ENCODE results near the gene IL13RA1.
"Not testable (repeated sequence)": the region's sequence is repeated elsewhere in the genome, so short reads cannot be mapped to it uniquely, and the experiment has no call there.

The IL13RA1 gene

DNA sequence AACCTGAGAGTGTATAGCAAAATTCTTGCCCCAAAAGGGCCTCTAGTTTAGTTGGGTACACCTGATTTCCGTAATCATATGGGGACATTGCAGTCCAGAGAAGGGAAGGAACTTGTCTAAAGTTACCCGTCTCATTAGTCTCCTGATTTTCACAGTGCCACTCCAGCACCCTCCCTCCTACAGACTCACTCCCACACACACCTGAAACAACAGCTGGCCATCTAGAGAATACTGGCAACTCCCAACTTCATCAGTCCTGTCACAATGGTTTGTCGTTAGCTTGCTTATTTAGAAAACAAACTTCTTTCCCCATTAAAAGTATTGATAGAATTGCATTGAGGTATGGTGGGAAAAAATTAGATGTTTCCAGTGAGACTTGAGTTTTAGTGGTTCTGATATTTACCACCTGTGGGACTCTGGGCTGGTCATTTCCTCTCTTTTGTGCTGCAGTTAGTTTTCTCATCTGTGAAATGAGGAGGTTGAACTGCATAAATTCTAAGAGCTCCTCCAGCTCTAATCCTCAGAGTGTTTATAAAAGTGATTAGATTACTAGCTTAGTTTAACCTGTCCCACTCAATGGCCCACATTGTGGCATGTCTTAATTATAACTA, 1.7 kb downstream of the IL13RA1 start:
- no peak for DNase-seq

DNA sequence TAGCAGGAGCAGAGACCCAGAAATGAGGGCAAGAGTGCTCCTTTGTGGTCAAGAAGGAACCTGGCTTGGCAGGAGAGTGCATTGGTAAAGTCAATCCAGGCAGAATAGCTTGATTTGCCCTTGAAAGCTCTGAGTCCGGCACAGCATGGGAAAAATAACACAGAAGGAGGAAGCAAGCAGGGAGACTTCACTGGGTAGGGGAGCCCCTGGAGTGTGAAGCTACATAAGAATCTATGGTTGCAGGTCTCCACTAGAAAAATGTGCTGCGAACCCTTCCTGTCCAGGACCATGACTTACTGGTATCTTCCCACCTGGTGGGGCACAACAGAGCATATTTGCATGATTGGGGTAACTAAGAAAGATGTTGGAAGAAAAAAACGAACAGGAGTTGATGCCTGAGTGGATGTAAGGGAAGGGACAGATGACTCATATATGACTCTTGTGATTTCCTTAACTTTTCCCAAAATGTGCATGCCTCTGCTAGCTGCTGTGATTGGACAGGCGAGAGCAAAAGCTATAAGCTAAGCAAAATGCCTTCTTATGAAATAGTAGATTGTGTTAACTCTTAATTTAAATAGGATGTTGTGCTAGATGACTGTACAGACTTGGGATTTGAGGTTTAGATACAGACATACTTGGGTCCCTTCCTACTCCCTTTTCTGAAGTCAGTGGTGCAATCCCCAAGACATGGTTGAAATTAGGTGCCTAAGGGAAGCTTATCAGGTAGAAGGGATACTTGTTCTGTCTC, 3.3 kb downstream of the IL13RA1 start:
- no peak for DNase-seq

DNA sequence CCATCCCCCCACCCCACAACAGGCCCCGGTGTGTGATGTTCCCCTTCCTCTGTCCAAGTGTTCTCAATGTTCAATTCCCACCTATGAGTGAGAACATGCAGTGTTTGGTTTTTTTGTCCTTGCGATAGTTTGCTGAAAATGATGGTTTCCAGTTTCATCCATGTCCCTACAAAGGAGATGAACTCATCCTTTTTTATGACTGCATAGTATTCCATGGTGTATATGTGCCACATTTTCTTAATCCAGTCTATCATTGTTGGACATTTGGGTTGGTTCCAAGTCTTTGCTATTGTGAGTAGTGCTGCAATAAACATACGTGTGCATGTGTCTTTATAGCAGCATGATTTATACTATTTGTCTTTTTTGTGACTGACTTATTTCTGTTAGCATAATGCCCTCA, 5.1 kb downstream of the IL13RA1 start:
- DNase-seq: not testable (repeated sequence)

DNA sequence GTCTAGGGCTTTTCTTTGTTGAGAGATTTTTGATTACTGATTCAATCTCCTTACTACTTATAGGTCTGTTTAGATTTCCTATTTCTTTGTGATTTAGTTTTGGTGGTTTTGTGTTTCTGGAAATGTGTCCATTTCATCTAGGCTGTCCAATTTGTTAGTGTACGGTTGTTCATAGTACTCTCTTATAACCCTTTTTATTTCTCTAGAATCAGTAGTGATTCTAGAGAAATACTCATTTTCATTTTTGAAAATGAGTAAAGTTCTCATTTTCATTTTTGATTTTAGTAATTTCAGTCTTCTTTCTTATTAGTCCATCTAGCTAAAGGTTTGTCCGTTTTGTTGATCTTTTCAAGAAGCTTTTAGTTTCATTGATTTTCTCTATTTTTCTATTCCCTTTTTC, 7.5 kb downstream of the IL13RA1 start:
- DNase-seq: no peak

DNA sequence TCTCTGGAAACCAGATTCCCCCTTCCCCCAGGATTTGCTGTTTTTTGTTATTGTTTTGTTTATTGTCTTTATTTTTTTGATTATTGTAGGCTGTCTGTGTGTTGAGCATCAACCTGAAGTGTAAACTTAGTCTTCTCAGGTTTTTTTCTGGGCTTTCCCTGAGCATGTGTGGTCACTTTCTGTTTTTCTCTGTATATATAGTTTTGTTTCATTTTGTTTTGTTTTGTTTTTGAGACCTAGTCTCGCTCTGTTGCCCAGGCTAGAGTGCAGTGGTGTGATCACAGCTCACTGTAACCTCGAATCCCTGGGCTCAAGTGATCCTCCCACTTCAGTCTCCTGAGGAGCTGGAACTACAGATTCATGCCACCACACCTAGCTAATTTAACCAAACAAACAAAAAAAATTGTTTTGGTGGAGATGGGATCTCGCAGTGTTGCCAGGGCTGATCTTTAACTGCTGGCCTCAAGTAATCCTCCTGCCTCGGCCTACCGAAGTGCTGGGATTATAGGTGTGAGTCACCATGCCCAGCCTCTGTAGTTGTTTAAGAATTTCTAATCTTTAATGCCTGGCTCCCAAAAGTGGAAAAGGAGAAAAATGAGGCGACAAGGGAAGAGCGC, 9.1 kb downstream of the IL13RA1 start:
- DNase-seq: no peak

DNA sequence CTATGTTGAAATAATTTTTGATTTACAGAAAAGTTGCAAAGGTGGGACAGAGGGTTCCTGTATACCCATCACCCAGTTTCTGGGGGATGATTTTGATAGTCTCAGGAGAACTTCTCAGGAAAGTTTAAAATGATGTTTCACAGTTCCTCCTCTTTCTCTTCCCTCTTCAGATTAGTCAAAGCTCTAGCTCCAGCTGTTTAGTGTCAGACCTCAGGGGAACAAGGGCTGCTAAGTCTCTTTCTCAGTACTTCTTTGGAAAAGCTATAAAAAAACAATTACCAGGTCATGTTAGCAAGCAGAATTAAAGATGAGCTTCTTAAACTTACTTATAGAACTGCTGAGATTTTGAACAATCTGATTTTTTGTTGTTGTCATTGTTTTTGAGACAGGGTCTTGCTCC, 12.2 kb downstream of the IL13RA1 start:
- no peak for DNase-seq

DNA sequence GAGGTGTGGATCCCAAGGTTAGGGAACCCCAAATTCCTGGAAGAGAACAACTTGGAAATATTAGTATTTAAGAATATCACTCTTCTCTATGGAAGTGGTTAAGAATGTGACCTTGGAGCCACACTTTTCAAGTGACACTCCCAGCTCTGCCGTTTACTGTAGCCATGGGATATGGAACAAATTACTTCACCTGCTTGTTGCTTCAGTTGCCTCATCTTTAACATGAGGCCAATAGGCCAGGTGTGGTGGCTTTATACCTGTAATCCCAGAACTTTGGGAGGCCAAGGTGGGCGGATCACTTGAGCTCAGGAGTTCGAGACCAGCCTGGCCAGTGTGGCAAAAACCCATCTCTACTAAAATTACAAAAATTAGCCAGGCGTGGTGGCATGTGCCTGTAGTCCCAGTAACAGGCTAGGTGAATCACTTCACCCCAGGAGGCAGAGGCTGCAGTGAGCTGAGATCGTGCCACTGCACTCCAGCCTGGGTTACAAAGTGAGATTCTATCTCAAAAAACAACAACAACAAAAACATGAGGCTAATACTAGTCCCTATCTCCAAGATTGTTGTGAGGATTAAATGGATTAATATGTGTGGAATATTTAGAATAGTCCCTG, 13.0 kb downstream of the IL13RA1 start:
- no peak for DNase-seq

DNA sequence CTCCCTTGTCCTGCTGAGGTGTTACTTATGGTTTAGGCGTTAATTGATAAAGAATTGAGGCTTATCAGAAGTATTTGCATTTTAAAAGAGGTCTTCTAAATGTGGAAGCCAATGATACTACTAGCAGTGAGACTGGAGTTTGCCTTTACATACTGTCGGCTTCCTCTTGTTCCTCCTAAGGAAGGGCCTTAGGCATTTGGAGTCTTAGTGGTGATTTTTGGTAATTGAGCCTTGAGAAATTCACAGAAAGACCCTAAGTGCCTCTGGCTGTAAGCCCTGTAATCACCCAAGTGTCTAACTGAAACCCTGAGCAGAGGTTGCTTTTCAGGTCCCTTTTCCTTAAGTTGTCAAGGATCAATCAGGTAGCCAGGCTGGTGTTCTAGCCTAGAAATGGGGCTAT, 14.8 kb downstream of the IL13RA1 start:
- no peak for DNase-seq

DNA sequence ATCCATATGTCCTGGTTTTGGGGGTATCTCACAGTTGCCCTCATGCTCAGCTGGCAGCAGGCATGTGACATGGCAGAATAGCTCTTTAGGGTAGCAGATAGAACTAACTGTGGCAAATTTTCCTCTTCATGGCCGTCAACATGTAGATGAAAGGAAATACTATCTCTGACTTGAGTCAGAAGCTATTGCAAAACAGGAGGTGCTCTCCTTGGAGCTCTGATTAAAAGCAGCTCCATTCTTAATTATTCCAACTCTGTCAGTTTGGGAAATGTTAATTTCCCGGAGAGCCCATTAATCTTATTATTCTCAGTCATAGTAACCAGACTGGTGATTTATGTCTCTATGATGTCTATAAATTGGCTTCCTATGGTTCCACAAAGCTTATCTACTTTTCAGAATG, 18.2 kb downstream of the IL13RA1 start:
- no peak for DNase-seq

DNA sequence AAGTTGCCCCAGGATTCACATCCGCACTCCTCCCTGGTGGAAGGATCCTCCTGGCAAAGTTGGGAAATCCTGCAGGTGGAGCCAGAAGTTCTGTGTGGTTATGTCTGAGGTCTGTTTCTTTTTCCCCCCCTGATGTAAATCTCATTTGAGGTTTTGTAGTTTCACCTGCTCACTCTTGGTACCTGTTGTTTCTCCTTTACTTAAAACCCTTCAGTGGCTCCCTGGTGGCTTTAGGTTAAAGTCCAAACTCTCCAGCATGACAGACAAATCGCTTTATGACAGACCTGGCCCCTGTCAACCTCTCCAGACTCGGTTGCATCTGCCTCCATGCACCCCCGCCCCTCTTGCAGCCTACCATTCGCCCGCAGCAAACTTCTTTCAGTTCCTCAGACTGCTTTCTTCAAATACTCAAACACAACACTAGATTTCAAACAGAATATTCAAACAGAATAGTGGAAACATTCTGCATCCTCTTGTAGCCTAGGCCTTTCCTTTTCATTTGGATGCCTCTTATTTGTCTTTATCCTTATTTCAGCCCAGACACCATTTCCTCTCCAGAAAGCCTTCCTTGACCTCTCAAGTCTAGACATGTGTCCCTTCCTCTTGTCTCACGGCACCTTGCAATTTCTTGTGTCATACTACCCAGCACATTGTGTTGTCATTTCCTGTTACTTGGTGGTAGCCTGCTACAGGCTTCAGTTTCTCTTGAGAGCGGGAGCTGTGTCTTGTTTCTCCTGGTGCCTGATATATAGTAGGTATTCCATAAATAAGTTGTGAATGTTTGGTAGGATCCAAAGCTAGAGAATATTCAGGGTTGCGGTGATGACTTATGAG, 24.8 kb downstream of the IL13RA1 start:
- DNase-seq: no peak

DNA sequence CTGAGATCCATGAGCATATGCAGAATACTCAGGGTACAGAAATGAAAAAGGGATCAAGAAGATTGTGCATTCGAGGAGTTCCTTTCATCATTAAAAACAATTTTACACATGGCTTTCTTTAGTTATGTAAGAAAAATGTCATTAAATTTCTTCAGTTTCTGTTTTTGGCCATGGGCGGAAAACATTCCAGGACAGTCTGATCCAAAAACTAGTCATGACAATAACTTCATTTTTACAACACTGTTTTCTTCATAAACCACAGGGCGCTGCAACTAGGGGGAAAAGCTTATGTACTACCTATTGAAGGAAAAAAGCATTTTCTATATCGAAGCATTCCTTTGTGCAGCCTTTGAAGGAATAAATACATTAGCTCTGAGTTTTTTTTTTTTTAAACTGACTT, 28.2 kb downstream of the IL13RA1 start:
- no peak for DNase-seq

DNA sequence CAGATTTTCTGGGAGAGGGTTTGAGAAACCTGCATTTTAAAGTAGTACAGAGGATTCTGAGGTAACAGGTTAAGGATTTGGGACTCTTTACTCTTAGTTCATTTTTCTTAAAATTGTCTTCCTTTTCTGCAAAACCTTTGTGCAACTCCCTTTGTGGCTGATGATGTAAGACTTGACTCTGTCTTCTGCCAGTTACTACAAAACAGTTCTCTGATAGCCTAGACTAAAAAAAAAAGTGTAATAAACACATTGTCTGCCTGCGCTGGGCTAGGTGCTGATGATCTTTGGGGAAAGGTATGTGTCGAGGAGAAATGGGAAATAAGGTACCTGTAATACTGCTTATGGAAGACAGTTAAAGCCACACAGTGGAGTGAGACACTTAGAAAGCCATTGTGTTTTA, 28.7 kb downstream of the IL13RA1 start:
- DNase-seq: no peak

DNA sequence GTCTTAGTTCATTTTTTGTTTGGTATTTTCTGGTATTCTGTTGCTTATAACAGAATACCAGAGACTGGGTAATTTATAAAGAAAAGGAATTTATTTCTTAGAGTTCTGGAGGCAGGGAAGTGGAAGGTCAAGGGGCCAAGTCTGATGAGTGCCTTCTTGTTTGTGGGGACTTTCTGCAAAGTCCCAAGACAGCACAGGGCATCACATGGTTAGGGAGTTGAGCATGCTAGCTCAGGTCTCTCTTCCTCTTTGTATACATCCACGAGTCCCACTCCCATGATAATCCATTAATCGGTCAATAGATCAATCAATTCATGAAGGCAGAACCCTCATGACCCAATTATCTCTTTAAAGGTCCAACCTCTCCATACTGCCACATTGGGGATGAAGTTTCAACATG, 31.1 kb downstream of the IL13RA1 start:
- no peak for DNase-seq

DNA sequence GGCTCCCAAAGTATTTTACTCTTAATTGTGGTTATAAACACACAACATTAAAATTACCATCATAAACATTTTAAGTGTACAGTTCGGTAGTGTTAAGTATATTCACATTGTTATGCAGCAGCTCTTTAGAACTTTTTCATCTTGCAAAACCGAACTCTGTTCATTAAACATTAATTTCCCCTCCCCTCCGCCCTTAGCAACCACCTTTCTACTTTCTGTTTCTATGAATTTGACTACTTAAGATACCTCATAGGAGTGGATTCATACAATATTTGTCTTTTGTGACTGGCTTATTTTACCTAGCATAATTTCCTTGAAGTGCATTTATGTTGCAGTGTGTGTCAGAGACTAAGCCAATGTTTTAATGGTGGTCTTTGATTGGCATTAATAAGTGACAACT, 32.6 kb downstream of the IL13RA1 start:
- DNase-seq: no peak

DNA sequence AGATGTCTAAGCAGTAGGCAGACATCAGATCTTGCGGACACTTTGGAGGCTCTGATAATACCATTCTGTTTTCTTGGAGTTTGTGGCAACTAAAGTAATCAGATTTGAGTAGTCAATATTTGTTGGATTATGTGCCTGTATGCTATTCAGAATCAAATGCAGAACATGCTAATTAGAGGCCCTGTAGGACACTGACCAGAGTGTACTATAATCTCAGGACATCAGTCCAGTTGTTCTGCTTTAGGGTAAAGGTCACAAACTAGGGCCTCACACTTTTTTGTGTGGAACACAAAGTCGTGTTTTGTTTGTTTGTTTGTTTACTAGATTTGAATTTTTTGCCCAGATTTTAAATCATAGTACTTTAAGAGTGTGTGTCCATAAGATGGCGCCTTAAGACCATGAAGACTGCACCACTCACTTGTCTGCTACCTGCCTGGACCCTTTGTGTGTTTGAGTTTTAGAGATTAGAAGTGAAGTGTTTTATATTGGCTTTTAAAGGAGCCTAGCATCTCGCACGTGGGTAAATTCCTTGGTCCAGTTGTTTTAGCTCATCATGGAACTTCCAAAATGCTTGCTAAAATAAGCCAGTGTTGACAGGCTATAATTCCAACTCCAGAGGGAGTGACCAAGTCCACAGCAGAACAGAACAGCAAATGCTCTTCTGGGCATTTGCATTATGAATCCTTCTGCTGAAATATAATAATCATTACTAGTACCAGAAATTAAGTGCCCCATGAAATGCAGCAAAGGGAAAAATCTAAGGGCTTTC, 34.7 kb downstream of the IL13RA1 start:
- DNase-seq: no peak

DNA sequence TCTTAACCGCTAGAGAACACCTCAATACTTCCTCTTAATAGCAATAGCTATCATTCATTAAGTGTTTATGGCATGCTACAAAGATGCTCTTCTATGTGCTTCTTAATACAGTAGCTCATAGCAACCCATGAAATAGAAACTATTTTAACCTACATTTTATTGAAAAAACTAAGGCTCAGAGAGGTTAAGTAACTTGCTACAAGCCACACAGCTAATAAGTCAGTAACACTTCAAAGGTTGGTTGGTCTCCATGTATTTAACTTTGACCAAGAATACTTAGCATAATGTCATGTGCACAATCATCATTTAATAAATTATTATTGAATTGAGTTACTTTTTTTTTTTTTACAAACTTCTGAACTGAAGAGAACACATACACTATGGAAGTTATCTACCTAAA, 36.1 kb downstream of the IL13RA1 start:
- DNase-seq: no peak

DNA sequence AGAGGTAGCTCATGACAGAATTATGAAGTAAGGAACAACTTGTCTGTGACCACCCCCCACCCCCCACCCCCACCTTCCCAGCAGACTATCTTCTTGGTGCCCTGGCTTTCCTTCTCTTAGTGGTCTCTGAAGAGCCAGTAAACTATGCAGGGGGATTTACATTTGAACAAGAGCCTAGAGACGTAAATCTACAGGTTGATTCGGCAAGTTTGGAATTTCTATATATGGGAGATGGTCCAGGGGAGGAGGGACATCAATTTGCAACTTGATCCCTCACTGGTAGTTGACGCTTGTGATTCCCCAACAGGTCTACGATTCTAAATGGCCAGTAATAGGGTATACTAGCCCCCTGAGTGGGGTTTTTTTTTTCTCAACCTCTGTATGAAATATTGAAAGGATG, 36.7 kb downstream of the IL13RA1 start:
- DNase-seq: no peak

DNA sequence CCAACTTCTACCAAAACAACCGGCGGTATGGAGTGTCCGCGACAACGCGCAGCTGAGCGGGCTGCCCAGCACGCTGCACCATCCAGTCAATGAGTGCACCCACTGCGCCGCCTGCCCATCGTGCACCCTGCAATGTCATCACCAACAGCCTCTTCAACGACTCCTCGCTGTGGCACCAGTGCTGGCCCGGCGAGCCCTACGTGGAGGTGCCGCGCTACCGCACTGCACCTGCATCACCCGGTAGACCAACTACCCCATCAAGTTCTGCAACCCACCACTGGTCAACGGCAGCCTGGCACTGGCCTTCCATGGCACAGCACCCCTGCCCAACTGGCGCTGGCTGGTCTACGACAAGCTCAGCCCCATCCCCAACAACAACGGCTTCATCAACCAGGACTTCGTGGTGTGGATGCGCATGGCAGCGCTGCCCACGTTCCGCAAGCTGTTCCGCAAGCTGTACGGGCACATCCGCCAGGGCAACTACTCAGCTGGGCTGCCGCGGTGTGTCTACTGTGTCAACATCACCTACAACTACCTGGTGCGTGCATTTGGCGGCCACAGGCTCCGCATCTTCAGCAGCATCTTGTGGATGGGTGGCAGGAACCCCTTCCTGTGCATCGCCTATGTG, 42.8 kb downstream of the IL13RA1 start:
- DNase-seq: no peak

DNA sequence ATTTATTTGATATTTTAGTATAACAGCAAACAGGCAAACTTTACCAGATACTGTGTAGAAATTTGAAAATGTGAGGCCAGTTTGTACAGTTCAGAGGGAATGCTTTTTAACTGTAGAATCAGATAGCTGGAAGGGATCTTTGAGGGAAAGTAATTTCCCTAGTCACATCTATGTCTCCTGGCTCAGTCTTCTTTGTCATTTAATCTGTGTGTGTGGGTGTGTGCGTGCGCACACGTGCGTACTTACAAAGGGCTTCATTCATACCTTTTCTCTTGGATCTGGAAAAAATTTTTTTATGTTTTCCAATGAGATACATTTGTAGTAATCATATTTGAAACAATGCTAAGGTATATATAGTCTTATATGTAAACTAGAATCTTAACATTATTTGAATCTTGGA, 44.6 kb downstream of the IL13RA1 start:
- DNase-seq: no peak

DNA sequence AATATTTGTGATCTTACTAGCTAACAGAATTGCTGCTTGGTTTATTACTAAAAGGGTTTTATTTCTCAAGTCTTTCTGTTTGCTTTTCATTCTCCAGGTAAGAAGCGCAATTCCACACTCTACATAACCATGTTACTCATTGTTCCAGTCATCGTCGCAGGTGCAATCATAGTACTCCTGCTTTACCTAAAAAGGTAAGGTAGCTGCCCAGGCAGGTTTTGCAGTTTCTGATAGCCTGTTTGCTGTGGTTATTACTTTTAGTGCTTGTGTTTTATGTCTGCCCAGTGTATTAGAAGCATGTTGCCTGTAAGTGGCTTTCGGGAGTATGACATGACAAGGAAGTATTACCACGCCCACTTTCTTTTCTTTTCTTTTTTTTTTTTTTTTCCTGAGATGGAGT, 46.4 kb downstream of the IL13RA1 start:
- DNase-seq: no peak

DNA sequence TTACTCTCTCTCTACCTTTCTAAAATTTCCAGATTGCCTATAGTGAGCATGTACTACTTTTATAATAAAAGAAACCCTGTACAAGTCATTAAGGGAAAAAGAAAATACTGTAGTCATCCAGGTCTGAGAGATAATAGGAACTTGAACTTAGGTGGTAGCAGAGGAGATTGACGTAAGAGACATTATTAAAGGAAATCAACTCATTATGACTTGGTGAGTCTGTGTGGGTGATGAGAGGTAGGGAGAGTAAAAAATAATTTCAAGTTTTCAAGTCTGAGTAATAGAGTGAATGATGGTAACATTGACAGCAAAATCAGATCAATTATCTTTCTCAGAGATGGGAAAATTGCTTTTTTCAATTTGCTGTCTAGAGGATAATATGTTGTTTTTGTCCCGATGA, 52.2 kb downstream of the IL13RA1 start:
- DNase-seq: no peak

DNA sequence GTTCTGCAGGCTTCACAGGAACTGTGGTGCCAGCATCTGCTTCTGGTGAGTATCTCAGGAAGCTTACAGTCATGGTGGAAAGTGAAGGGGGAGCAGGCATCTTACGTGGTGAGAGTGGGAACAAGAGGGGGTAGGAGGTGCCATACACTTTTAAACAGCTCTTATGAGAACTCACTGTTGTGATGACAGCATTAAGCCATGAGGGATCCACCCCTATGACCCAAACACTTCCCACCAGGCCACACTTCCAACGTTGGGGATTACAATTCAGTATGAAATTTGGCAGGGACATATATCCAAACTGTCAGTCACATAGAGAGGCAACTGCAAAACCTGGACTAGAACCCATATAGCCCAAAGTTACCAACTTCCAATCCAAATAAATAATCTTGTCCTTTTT, 53.1 kb downstream of the IL13RA1 start:
- DNase-seq: no peak

Data from effector CD4-positive, alpha-beta T cell (primary cell).